ENCODE data around the gene MXRA7.

The MXRA7 gene

GRCh38 chr17:76677406-76677805 lies 33.4 kb downstream of the MXRA7 start:
- DNase-seq (ENCODE audit: low spot score) = no peak

- DNase-seq (ENCODE audit: low spot score) = no peak
Measured at GRCh38 chr17:76676629-76677028, 34.1 kb downstream of the MXRA7 start.

DNA sequence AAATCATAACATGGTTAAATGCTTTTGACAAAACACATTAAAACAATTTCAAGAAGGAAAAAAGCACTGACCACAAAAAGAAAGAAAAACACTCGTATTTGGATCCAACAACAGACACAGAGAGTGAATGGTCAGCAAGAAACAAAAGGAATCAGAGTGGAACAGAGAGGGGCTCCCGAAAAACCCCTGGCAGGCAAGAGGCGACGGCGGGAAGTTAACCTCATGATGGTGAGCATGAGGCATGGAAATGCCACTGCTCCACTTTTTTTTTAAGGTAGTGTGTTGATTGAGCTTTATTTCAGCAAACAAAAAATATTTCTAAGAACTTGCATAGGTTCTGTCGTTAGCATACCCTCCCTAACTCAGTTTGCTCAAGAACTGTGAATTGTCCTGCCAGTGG lies 35.1 kb downstream of the MXRA7 start:
- no peak for DNase-seq (ENCODE audit: low spot score)

- DNase-seq (ENCODE audit: low spot score) = no peak
Measured at GRCh38 chr17:76674600-76674999, 36.2 kb downstream of the MXRA7 start.

DNA sequence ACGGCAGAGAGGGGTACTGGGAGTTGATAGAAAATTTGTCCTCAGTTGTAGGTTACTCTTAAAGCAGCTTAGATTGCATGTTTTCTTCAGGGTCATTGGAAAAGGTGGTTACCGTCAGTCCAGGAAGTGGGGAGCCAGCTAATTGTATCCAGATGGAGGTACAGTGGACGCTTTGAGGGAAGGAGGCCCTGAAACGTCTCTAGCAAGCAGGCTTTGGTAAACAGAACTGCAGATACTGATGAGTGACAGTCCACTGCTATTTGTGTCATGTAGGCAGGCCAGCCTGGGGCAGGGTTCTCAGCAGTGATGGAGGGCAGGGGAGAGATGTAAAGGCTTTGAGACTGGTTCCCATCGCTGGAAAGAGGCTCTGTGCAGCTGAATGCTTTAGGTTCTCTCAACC lies 37.0 kb downstream of the MXRA7 start:
- no peak for DNase-seq (ENCODE audit: low spot score)

DNA sequence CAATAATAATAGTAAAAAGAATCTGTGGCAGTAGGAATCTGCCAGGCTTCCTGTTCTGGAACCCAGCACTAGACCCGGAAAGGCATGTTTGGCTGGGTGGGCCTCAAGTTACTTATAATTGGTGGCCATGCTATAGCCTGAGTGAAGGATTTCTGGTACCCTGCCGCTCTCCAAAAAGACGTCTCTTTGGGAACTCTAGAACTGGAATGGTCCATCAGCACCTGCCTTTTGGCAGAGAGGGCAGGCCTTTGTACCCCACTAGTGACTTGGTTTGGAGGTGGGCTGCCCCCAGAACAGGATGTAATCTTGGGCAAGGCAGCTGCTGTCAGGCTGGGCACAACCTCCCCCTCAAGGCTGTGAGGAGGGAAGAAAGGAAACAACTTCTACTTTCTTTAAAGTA lies 37.9 kb downstream of the MXRA7 start:
- no peak for DNase-seq (ENCODE audit: low spot score)

GRCh38 chr17:76672270-76672851 lies 38.4 kb downstream of the MXRA7 start:
- DNase-seq (ENCODE audit: low spot score) = no peak

DNA sequence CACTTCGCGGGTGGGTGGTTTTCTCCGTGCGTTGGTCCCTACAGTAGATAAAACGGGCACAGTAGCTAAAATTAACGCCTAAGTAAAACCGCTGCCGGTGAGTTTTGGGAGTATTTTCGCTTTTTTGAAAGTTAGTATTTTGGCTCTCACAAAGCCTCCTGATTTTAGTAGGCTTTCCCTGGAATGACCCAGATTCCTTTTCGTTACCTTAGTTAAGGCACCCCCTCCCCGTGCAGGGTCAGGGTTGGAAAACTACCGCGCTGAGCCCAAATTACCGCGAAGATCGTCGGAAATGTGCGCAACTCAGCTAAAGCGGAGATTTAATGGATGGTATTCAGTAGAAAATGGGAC lies 38.9 kb downstream of the MXRA7 start:
- DNase-seq (ENCODE audit: low spot score) = no peak

DNA sequence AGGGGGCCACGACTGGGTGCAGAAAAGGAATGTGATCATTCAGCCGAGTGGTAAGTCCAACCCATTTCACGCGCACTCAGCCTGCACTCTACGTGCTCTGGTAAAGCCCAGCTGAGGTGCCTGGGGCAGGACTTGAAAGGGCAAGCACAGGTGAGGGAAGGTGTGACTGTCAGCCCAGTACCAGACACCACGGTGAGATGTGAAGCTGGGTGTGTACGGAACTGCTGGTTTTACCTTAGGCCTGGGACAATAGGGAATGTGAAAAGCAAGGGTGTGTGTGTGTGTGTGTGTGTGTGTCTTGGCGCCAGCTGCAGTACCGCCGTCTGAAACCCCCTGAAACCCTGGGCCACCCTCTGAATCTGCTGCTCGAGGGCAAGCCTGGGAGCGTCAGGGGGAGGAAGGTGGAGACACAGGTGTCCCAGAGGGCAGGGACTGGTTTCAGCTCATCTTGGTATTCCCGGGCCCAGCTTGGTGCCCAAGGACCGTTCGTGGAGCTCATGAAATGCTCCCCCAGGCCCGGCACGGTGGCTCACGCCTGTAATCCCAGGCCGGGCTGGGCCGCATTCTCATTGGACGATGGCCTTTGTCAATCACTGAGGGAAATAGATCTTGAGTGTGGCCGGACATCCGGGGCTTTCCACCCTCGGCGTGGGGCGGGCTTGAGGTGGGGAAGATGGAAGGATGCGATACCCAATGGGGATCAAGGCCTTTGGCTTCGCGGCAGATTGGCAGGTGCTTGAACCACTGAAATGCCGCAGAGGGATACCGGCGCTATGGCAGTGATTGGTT lies 39.4 kb downstream of the MXRA7 start:
- peak; percentile 100 for DNase-seq (ENCODE audit: low spot score)

DNA sequence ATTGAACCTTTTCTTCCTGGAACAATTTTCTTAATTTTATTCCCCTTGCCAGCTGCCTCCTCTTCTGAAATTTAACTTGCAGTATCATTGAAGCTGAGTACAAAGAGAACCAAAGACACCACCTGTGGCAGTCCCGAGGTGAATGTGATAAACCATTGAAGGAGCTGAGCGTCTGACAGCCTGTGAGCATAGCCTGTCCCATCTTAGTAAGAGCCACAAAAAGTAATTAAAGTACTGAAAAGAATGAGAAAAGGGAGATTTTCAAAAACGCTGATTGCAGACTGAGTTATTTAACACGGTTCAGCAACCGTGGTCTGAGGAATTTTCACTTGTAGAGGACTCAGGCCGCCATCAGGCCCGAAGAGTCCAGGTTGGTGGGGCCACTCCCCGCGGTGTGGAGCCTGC lies 40.0 kb downstream of the MXRA7 start:
- no peak for DNase-seq (ENCODE audit: low spot score)

DNA sequence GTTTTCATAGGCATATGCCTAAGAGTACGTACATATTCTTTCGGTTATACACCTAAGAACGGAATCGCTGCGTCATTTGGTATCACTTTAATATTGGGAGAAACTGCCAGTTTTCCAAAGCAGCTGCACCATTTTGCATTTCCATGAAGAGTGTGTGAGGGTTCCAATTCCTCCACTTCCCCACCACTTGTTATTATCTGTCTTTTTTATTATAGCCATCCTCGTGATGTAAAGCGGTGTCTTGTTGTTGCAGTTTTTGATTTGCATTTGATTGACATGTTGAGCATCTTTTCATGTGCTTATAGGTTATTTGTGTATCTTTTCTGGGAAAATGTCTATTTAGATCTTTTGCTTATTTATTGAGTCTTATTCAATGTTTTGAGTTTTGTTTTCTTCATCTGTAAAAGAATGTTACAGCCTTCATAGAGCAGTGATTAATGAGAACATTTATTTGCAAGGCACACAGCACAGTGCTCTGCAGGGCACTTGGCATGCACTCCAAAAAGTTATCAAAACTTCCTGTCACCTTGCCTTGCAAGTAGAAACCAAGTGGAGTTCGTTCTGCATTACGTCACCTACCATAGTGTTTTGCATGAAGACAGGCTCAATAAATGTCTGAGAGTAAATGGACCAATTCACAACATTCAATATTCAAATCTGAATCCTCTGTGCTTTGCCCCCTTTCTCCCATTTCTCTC lies 40.6 kb downstream of the MXRA7 start:
- no peak for DNase-seq (ENCODE audit: low spot score)

DNA sequence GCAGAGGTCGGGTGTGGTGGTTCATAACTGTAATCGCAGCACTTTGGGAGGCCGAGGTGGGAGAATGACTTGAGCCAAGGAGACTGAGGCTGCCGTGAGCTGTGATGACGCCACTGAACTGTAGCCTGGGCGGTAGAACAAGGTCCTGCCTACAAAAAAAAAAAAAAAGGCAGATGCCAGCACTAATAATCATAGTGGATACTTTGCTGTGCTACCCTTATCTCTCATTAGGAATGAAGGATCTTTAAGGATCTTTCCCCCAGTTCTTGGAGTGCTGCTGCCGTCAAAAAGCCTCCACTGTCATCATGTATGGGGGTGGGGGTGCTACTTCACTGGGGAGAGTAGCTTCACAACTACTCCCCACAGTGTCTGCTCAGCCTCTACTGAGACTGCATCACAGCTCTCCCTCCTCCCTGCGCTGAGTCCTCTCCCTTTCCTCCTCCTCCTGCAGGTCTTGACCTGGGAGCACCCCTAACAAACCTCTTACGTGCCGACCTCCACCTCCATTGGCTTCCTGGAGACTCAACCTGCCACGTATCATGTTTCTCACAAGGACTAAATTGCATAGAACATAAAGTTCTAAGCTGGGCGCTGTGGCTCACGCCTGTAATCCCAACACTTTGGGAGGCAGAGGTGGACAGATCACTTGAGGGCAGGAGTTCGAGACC lies 42.8 kb downstream of the MXRA7 start:
- DNase-seq (ENCODE audit: low spot score) = no peak

DNA sequence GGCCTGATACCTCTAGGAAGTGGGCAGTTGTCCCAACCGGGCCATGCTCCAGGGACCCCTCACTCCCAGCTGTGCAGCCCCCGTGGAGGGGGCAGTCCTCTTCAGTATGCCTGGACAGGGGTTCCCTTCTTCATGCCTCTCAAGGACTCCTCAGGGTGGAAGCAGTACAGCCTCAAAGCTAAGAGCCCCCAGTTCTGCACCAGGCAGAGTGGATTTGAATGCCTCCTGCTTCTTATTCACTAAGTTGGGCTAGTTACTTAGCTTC lies 43.3 kb downstream of the MXRA7 start:
- DNase-seq (ENCODE audit: low spot score) = no peak

GRCh38 chr17:76660656-76661042 lies 50.1 kb downstream of the MXRA7 start:
- no peak for DNase-seq (ENCODE audit: low spot score)

GRCh38 chr17:76659928-76660655 lies 50.7 kb downstream of the MXRA7 start:
- peak; percentile 83 for DNase-seq (ENCODE audit: low spot score)

DNA sequence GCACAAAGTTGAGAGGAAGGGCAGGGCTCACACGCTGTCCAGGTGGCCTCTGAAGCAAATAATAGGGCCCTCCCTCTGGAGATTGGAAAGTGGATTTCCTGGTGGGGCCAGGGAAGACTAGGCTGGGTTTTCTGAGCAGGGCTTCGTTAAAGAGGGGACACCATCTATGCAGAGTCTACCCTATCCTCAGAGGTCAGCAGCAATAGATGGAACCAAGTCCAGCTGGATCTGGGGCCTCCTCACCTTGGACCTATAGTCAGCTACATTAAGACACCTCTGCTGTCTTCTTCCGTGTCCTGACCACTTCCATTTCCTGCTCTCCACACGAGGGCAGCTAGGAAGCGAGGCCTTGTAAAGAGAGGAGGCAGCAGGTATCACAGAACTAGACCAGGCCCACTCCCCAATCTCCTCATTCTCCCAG lies 52.5 kb downstream of the MXRA7 start:
- DNase-seq (ENCODE audit: low spot score) = no peak

DNA sequence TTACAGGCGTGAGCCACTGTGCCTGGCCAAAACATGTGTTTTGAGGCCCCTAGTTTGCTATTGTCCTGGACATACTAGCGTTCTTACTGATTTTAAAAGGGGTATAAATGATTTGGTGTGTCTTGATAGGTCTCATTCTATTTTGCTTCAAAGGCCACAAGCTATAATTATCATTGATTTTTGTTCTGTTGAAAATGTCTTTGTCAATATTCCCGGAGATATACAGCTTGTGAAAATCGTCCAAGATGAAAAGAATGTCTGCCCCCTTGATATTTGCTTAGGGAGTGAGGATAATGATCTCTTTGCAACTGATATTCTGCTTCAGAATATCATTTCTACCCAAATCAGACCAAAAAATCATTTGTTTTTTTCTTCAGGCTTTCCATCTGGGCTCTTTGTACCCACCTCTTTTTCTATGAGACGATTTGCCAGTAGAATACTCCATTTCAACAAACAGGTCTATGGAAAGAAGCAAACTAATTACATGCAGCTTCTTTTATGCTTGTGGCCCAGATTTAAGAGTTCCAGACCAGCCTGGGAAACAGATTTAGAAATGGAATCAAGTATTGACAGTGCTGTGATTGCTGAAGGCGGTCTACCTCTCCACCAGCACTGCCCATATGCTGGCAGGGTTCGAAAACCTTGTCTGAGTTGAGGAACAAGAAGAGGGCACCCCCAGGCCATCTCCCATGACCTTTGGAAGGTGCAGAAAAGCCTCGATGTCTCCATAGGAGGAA lies 53.1 kb downstream of the MXRA7 start:
- no peak for DNase-seq (ENCODE audit: low spot score)

- no peak for DNase-seq (ENCODE audit: low spot score)
Measured at GRCh38 chr17:76654408-76654807, 56.4 kb downstream of the MXRA7 start.

GRCh38 chr17:76650504-76650903 lies 60.3 kb downstream of the MXRA7 start:
- DNase-seq (ENCODE audit: low spot score) = no peak

- no peak for DNase-seq (ENCODE audit: low spot score)
Measured at GRCh38 chr17:76646712-76647111, 64.1 kb downstream of the MXRA7 start.

DNA sequence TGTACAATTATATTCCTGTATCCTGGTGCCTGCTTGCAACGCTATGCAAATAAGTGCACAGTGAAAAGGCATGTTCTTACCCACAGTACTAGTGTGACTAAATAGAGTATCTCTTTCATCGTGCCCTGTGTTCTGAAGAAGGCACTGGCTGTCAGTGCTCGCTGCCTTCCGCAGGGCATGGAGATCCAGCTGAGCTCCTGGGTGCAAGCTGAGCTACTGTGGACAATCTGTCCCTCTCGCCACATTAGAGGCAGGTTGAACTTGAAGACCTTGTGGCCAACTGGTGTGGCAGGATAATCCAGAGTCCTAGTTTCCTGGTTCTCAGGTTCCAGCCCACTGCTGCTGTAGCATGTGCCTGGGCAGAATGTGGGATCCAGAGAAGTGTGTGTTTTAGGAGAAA lies 65.3 kb downstream of the MXRA7 start:
- no peak for DNase-seq (ENCODE audit: low spot score)

DNA sequence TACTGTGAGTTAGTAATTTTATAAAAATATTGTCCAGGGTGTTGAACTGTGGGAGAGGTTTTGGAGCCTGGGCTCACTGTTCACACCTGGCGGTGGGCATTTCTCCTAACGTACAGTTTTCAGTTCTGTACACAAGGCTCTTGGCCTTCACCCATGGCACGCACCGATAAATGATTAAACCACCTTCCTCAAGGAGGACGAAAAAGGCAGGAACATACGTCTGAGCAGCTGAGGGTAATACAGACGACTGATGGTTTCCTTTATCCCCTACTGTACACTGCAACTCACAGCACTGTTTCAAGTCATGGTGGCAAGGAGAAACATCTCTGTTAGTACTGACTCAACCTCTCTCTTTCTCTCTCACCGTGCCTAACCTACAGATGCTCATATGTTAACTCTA lies 65.8 kb downstream of the MXRA7 start:
- no peak for DNase-seq (ENCODE audit: low spot score)

All from hematopoietic multipotent progenitor cell treated with erythropoietin and hydrocortisone succinate and interleukin-3 and kit ligand, for 15 days (in vitro differentiated cells).